T-helper 2 cell treated with Interferon-gamma antibody and Interleukin-4, amounts not matched to agents 100 ng/mL and 5 ng/mL, for 36 hours (primary cell): ENCODE results near the gene LTBP4. TPM values are rescaled to one million over a fixed set of nuclear protein-coding genes. Genes with fewer than 3 reads are reported as not detected.
"Not testable (repeated sequence)": the region's sequence is repeated elsewhere in the genome, so short reads cannot be mapped to it uniquely, and the experiment has no call there.

ENCODE experiments used
- intact Hi-C: fragments of 100-400 bp; cut with micrococcal nuclease; formaldehyde crosslinking; loops from one replicate; pipeline ENCODE4 v1.15.1; 2023
- total RNA-seq: library from RNA; stranded (reverse); gene quantifications from 2 replicates; pipeline ENCODE4 v1.2.3, GENCODE V29; 2022

LTBP4 gene, protein sequence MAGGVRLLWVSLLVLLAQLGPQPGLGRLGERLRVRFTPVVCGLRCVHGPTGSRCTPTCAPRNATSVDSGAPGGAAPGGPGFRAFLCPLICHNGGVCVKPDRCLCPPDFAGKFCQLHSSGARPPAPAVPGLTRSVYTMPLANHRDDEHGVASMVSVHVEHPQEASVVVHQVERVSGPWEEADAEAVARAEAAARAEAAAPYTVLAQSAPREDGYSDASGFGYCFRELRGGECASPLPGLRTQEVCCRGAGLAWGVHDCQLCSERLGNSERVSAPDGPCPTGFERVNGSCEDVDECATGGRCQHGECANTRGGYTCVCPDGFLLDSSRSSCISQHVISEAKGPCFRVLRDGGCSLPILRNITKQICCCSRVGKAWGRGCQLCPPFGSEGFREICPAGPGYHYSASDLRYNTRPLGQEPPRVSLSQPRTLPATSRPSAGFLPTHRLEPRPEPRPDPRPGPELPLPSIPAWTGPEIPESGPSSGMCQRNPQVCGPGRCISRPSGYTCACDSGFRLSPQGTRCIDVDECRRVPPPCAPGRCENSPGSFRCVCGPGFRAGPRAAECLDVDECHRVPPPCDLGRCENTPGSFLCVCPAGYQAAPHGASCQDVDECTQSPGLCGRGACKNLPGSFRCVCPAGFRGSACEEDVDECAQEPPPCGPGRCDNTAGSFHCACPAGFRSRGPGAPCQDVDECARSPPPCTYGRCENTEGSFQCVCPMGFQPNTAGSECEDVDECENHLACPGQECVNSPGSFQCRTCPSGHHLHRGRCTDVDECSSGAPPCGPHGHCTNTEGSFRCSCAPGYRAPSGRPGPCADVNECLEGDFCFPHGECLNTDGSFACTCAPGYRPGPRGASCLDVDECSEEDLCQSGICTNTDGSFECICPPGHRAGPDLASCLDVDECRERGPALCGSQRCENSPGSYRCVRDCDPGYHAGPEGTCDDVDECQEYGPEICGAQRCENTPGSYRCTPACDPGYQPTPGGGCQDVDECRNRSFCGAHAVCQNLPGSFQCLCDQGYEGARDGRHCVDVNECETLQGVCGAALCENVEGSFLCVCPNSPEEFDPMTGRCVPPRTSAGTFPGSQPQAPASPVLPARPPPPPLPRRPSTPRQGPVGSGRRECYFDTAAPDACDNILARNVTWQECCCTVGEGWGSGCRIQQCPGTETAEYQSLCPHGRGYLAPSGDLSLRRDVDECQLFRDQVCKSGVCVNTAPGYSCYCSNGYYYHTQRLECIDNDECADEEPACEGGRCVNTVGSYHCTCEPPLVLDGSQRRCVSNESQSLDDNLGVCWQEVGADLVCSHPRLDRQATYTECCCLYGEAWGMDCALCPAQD (N-terminal part only)
- 52.0 and 62.1 TPM in 2 replicates for total RNA-seq

DNA sequence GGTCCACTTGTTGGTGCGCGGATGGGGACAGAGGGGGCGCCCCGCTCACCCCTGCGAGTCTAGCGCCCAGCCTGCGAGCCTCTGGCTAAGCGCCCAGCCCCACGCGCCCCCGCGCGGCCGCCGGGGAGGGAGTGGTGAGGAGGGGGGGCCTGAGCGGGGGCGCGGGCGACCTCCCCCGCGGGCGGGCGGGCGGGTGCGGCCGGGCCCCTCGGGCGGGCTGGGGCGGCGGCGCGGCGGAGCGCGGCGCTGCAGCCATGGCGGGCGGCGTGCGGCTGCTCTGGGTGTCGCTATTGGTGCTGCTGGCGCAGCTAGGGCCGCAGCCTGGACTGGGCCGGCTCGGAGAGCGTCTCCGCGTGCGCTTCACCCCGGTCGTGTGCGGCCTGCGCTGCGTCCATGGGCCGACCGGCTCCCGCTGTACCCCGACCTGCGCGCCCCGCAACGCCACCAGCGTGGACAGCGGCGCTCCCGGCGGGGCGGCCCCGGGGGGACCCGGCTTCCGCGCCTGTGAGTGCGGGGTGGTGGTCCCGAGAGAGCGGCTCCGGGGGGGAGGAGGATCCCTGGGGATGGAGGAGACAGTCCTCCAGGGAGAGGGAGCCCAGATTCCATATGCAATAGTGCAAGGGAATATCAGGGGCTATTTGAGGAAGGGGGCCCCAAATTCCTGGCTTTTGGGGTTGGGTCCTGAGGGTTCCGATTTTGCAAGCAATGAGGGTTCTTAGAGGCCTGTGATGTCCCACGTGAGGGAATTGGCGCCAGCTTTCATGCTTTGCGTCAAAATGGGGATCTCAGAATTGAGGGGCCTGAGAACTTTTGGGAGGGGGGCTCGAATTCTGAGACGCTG lies at the start of gene LTBP4:
Gene LTBP4 (plus strand): TSS at position 236 of the 841 bp plus-strand sequence. CDS start 19 bp downstream, at position 255.
- intact Hi-C loops: no loop called here

DNA sequence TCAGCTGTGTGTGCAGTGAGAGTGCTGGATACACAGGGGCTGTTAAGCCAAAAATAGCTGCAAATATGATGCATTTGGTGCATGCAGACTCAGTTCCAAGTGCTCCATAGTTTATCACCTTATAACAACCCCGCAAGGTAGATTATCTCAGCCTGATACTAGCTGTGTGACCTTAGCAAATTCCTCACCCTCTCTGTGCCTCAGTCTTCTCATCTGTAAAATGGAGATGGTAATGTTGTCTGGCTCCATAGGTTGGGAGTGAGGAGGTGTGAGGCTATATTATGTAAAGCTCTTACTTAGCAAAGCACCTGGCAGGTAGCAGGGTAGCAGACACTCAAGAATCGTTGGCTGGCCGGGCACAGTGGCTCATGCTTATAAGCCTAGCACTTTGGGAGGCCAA lies 48.3 kb upstream of the LTBP4 start:
- intact Hi-C loops: no loop called here

GRCh38 chr19:40553885-40554857 lies 47.0 kb upstream of the LTBP4 start:
- intact Hi-C loops: no loop called here

DNA sequence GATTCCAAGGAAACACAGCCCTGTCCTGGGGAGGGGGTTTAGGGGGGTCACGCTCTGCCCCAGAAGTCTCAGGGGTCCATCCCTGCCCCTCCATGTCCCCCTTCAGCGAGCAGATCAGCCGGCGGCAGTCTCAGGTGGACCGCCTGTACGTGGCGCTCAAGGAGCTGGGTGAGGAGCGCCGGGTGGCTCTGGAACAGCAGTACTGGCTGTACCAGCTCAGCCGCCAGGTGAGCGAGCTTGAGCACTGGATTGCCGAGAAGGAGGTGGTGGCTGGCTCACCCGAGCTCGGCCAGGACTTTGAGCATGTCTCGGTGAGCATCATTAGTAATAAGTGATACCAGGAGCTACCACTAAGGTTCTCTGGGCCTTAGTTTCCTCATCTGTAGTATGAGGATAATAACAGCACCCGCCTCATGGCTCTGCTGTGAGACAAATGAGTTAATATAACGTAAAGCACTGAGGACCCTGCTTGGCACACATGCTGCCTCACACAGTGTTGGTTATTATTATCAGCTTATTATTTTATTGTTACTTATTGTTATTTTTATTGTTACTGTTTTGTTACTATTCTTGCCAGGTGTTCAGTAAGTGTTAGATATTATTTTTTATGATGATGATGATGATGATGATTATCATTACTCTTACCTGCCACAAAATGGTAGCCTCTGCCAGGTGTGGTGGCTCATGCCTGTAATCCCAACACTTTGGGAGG lies 45.0 kb upstream of the LTBP4 start:
- intact Hi-C loops: no loop called here

DNA sequence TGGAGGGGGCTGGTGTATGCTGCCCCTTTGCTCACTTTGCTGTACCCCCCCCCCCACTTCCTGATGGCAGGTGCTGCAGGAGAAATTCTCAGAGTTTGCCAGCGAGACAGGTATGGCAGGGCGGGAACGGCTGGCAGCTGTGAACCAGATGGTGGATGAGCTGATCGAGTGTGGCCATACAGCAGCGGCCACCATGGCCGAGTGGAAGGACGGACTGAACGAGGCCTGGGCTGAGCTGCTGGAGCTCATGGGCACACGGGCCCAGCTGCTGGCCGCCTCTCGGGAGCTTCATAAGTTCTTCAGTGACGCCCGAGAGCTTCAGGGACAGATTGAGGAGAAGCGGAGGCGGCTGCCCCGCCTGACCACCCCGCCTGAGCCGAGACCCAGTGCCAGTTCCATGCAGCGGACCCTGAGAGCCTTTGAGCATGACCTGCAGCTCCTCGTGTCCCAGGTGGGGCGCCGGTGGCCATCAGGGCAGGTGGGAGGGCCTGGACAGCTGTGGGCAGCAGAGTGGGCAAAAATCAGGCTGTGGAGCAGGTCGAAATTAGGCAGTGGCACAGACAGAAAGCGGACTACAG lies 44.1 kb upstream of the LTBP4 start:
- intact Hi-C loops: no loop called here

- intact Hi-C loops: no loop called here
Measured at GRCh38 chr19:40559394-40559793, 41.8 kb upstream of the LTBP4 start.

GRCh38 chr19:40560092-40560507 lies 41.1 kb upstream of the LTBP4 start:
- intact Hi-C loops: no loop called here

DNA sequence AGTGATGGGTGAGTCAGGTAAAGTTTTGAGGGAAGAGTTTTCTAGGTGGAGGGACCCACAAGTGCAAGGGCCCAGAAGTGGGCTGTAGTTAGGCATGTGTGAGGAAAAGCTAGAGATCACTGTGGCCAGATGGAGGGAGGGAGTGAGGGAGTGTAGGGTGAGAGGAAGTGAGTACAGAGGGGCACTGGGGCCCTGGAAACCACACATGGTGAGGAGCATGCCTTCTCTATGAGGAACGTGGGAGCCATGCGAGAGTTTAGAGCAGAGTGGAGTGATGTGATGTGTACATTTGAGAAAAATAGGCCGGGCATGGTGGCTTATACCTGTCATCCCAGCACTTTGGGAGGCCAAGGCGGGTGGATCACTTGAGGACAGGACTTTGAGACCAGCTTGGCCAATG lies 39.2 kb upstream of the LTBP4 start:
- intact Hi-C loops: no loop called here

GRCh38 chr19:40564535-40564934 lies 36.6 kb upstream of the LTBP4 start:
- intact Hi-C loops: not testable (repeated sequence)

- intact Hi-C loops: no loop called here
Measured at GRCh38 chr19:40565355-40565754, 35.8 kb upstream of the LTBP4 start.

DNA sequence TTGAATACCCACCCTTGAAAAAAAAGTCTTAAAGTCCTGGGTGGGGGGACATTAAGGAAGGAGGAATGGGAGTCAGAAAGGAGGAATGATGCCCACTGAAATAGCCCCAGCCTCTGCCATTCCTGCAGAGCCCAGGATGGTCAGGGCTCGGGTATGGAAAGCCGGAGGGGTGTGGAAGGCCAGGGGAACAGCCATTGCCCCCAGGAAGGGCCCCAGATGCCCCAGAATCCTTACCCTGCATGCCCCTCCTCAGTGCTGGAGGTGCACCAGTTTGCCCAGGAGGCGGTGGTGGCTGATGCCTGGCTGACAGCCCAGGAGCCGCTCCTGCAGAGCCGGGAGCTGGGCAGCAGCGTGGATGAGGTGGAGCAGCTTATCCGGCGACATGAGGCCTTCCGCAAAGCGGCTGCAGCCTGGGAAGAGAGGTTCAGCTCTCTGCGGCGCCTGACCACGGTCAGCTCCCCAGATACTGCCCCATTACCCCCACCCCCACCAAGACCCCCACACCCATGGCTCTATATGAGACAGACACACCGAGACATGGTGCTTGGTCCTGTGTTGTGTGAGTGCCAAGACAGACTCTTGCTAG lies 35.2 kb upstream of the LTBP4 start:
- intact Hi-C loops: no loop called here

- intact Hi-C loops: no loop called here
Measured at GRCh38 chr19:40567040-40567749, 34.0 kb upstream of the LTBP4 start.

GRCh38 chr19:40567750-40568494 lies 33.2 kb upstream of the LTBP4 start:
- intact Hi-C loops: no loop called here

DNA sequence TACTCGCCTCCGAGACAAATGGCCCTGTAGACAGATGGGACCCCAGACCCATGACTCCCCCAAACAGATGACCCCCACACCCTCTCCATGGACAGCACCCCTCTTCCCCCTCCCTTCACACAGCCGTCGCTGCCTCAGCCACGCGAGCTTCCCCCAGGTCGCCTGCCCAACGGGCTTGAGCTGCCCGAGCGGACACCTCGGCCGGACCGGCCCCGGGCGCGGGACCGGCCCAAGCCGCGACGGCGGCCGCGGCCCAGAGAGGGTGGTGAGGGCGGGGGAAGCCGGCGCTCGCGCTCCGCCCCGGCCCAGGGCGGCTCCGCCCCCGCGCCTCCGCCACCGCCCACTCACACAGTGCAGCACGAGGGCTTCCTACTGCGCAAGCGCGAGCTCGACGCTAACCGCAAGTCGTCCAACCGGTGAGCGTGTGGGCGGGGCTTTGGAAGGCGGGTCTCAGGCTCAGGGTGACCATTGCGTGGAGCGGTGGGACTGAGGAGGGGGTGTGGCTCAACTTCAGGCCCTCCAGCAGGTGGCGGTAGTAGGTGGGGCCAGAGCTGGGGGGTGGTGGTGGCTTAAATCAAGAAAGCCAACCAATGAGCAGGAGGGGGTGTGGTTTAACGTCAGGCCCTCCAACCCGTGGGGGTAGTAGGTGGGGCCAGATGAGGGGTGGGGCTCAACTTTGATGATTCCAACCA lies 30.7 kb upstream of the LTBP4 start:
- intact Hi-C loops: loop anchor here (1.0 to 5.0 kb wide), 2 partner anchors 42 to 126 kb away; partner anchors contain the start of gene SERTAD3

DNA sequence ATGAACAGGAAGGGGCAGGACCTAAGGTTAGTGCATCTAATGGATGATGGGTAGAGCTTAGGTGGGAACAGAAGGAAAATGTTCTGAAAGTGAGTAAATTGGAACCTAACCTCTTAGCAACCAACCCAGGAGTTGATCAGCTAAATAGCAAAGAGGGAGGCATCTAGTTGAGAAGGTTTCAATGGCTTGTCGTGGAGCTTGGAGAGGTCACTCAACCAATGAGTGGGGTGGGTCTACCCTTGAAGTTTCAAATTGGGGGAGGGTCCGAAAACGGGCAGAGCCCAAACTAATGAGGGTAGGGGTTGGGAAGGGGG lies 30.2 kb upstream of the LTBP4 start:
- intact Hi-C loops: loop anchor here (5.0 kb wide), 1 partner anchor 41 kb away; no protein-coding TSS in a partner anchor
